K562 (cell line): Measurements from ENCODE around the gene P2RY6. TPM values are rescaled to one million over a fixed set of nuclear protein-coding genes. Genes with fewer than 3 reads are reported as not detected.
A peak's percentile ranks its signal among the peaks of the same experiment; 100 is the strongest.

Experiments used
- ATAC-seq: fragments of 200-7000 bp; cut with Tn5 transposase; 3 replicates; pipeline ENCODE4 v1.9.1; 2020; ENCODE audit warnings: moderate library complexity
- BruUV-seq: library from RNA; stranded (reverse); fragments of 400-500 nt; replicated peaks from 2 replicates; lab custom pipeline; 2021; lab: Mats Ljungman, UMichigan
- CTCF ChIA-PET: fragments of 300-600 bp; formaldehyde crosslinking; extraction: SDS; loops from one replicate; lab custom pipeline; 2021; ENCODE audit warnings: low intra/inter-chr PET ratio; lab: Yijun Ruan, JAX
- POLR2A ChIA-PET: fragments of 300-600, 350-650 bp; sonication (Branson Sonifier 250); formaldehyde crosslinking; extraction: SDS; loops from one replicate; lab custom pipeline; 2021; ENCODE audit warnings: antibody characterized with exemption, inconsistent platforms; lab: Yijun Ruan, JAX
- DNase-seq, 4 experiments: peaks; one replicate each; pipeline versions ENCODE4 v3.0.0 to v3.0.0-alpha.2; 2011 to 2018; ENCODE audit warnings: low spot score in 3 of 4, mixed read lengths in 3 of 4; ENCODE audit errors: extremely low read depth in 1 of 4
- FAIRE-seq: peaks from 2 replicates; lab custom pipeline; 2011; peaks lifted over from hg19 to GRCh38; lab: Jason Lieb, UNC
- H2AFZ ChIP-seq: 2 replicates; pipeline ENCODE4 v1.6.0; 2011; ENCODE audit warnings: low read depth, low read length, control low read depth, inconsistent platforms
- H3K27ac ChIP-seq: fragments of 200-600 bp; 3 replicates; pipeline ENCODE4 v1.8.0; 2011; ENCODE audit warnings: low read depth, mild to moderate bottlenecking, control low read depth, inconsistent platforms, low read length, moderate library complexity, mixed read lengths; ENCODE audit errors: extremely low read depth
- H3K27me3 ChIP-seq, 2 experiments: fragments of 300-600 bp in 1 of 2; 2 replicates in 1 of 2; 3 replicates in 1 of 2; pipeline versions ENCODE4 v1.6.0 to v1.8.0; 2011; ENCODE audit warnings: inconsistent platforms in 2 of 2, low read length in 2 of 2, mild to moderate bottlenecking in 1 of 2, mixed read lengths in 1 of 2, moderate library complexity in 1 of 2; ENCODE audit not compliant: control insufficient read depth in 2 of 2, insufficient read depth in 2 of 2
- H3K36me3 ChIP-seq: fragments of 300-600 bp; 3 replicates; pipeline ENCODE4 v1.8.0; 2011; ENCODE audit warnings: mild to moderate bottlenecking, low read length, inconsistent platforms; ENCODE audit not compliant: control insufficient read depth, insufficient read depth
- H3K4me1 ChIP-seq, 2 experiments: fragments of 200-600 bp in 1 of 2; replicated peaks in 1 of 2; 2 replicates in 1 of 2; 3 replicates in 1 of 2; pipeline versions ENCODE4 v1.5.1 to v1.8.0; 2011; ENCODE audit warnings: inconsistent platforms in 2 of 2, low read length in 2 of 2, mild to moderate bottlenecking in 1 of 2, mixed read lengths in 1 of 2, moderate library complexity in 1 of 2; ENCODE audit not compliant: control insufficient read depth in 2 of 2, insufficient read depth in 2 of 2
- H3K4me2 ChIP-seq: 2 replicates; pipeline ENCODE4 v1.6.1; 2011; ENCODE audit warnings: low read length, control low read depth, inconsistent platforms, mixed read lengths; ENCODE audit not compliant: insufficient read depth
- H3K4me3 ChIP-seq: fragments of 200-600 bp; sonication (generic), shearing (Covaris generic); 2 replicates; pipeline ENCODE4 v1.5.1; 2016; ENCODE audit warnings: control low read depth, inconsistent platforms
- H3K79me2 ChIP-seq: fragments of 200-600 bp; 3 replicates; pipeline ENCODE4 v1.8.0; 2011; ENCODE audit warnings: low read length, inconsistent platforms; ENCODE audit not compliant: control insufficient read depth, insufficient read depth
- H3K9ac ChIP-seq, 2 experiments: 2 replicates each; pipeline versions ENCODE4 v1.6.0 to v1.6.1; 2011; ENCODE audit warnings: low read depth in 2 of 2, low read length in 2 of 2, control low read depth in 1 of 2, inconsistent platforms in 1 of 2, mild to moderate bottlenecking in 1 of 2, mixed read lengths in 1 of 2; ENCODE audit not compliant: insufficient read depth in 1 of 2
- H3K9me1 ChIP-seq: one replicate; pipeline ENCODE4 v1.6.0; 2011; ENCODE audit warnings: inconsistent platforms, mild to moderate bottlenecking, low read length, moderate library complexity; ENCODE audit not compliant: control insufficient read depth, insufficient read depth
- H3K9me3 ChIP-seq: replicated peaks from 2 replicates; pipeline ENCODE4 v1.5.1; 2011; ENCODE audit warnings: low read depth, low read length, inconsistent platforms; ENCODE audit not compliant: control insufficient read depth, insufficient read depth
- H4K20me1 ChIP-seq: replicated peaks from 2 replicates; pipeline ENCODE4 v1.6.1; 2011; ENCODE audit warnings: low read length, inconsistent platforms, mixed read lengths; ENCODE audit not compliant: control insufficient read depth, insufficient read depth
- MLLT1 ChIP-seq, 2 experiments: fragments of 450-650 bp; IDR thresholded peaks; 2 replicates each; pipeline ENCODE4 v1.6.1; 2016
- SRSF3 ChIP-seq: fragments of 200-400 bp; formaldehyde crosslinking; IDR thresholded peaks from 2 replicates; pipeline ENCODE4 v1.6.1; 2016; ENCODE audit warnings: mild to moderate bottlenecking, low read length, moderate library complexity; ENCODE audit not compliant: insufficient read depth
- TGIF2 ChIP-seq: sonication (generic); formaldehyde crosslinking; IDR thresholded peaks from 2 replicates; pipeline ENCODE4 v1.8.1; 2022; ENCODE audit warnings: mild to moderate bottlenecking, missing genetic modification reagents, moderate library complexity
- ZBTB5 ChIP-seq: fragments of 450-650 bp; IDR thresholded peaks from 2 replicates; pipeline ENCODE4 v1.6.1; 2017; ENCODE audit warnings: antibody characterized with exemption
- ZFP36 ChIP-seq: fragments of 150-350 bp; IDR thresholded peaks from 2 replicates; pipeline ENCODE4 v1.6.1; 2018; ENCODE audit warnings: low read length, low read depth; ENCODE audit not compliant: partially characterized antibody
- ZKSCAN1 ChIP-seq: fragments of 150-350 bp; IDR thresholded peaks from 2 replicates; pipeline ENCODE4 v1.6.1; 2016; ENCODE audit warnings: low read depth, low read length
- ZNF655 ChIP-seq: fragments of 250-450 bp; sonication (Bioruptor Pico); IDR thresholded peaks from 2 replicates; pipeline ENCODE4 v1.5.0; 2021
- WGBS: fragments of 100-300 bp; shearing (Covaris generic); methylation state at CpG from one replicate; pipeline ENCODE4 v1.1.6; 2016; ENCODE audit warnings: low coverage, mixed read lengths; ENCODE audit not compliant: insufficient coverage; ENCODE audit errors: missing lambda C conversion rate; 5-methylcytosine and 5-hydroxymethylcytosine counted together
- in situ Hi-C: fragments of 300-500 bp; cut with MboI; formaldehyde crosslinking; loops from 4 replicates; pipeline ENCODE4 v1.15.0; 2018; ENCODE audit warnings: inconsistent platforms, mixed read lengths
- intact Hi-C: fragments of 100-400 bp; cut with micrococcal nuclease; formaldehyde crosslinking; loops from 2 replicates; pipeline ENCODE4 v1.14.2; 2022
- polyA plus RNA-seq, 8 experiments: library from polyadenylated mRNA; depleted of rRNA in 4 of 8; stranded (reverse) in 5 of 8; unstranded in 3 of 8; fragments of >200 nt; fragmentation: Nextera tagmentation in 2 of 8; fragmentation: Illumina TruSeq in 1 of 8; extraction: Ambion mirVana in 2 of 8; extraction: Trizol in 1 of 8; gene quantifications; 2 replicates each; pipeline versions ENCODE4 v1.2.1 to v1.2.3, GENCODE V29; 2011 to 2014; ENCODE audit warnings: inconsistent platforms in 1 of 8, missing spikeins in 1 of 8
- total RNA-seq, 7 experiments: library from RNA; depleted of rRNA in 6 of 7; stranded (reverse); fragments of >200 nt in 6 of 7; fragmentation: Illumina TruSeq in 2 of 7; extraction: Trizol in 2 of 7; gene quantifications; 2 replicates each; pipeline versions ENCODE4 v1.2.1 to v1.2.3, GENCODE V29; 2011 to 2021; ENCODE audit warnings: low replicate concordance in 1 of 7

The P2RY6 gene
- total and polyA plus RNA-seq, 9 of the 15 experiments (the other 6 are each of a cell fraction or from before 2014, with no cell fraction given): not detected

GRCh38 chr11:73291781-73292524, 19.8 kb downstream of the P2RY6 start:
- no peak for FAIRE-seq
- BruUV-seq: no TSS peak
- intact Hi-C loops: no loop called here

More at GRCh38 chr11:73291781-73292524, 19.8 kb downstream of the P2RY6 start:
- Histone ChIP-seq H4K20me1 (peaks cover 9% of the 10 kb centered on the region; the same call in 1 of the 2 replicates), H3K4me1 (peaks cover 19 to 26% of the 10 kb centered on the region in 2 experiments; a peak in 4 of 5 replicates), H3K4me3 (no peak overlapping the region), H3K36me3 (no peaks in the 10 kb centered on the region), H3K27me3 (peaks cover 6 to 12% of the 10 kb centered on the region in 2 experiments; a peak in 4 of 5 replicates), H3K27ac (no peak overlapping the region), H3K9me1 (peaks cover 5% of the 10 kb centered on the region), H2AFZ (no peak overlapping the region), H3K4me2 (no peak overlapping the region), H3K9me3 (no peaks in the 10 kb centered on the region), H3K79me2 (no peaks in the 10 kb centered on the region), H3K9ac (no peak overlapping the region)
- POLR2A ChIA-PET: interaction anchor here (0.6 to 1.1 kb wide), 3 partner anchors 11 to 20 kb away, joined by 3 read pairs; partner anchors contain the start of gene P2RY6
- TF ChIP-seq ZBTB5 (no peak), ZKSCAN1 (no peak), ZFP36 (peak; percentile 48), ZNF655 (CRISPR knock-in tag) (no peak), SRSF3 (no peak), TGIF2 (CRISPR knock-in tag) (no peak), MLLT1 (IDR thresholded peaks at IDR 0.05) (no peak)
- DNase-seq (no peak), ATAC-seq (no peak)
- WGBS: 17% methylated on average over 9 of the region's 12 CpGs
- in situ Hi-C loops: loop anchor here (5.0 kb wide), 2 partner anchors 45 to 105 kb away; no protein-coding TSS in a partner anchor
- CTCF ChIA-PET: no interaction called here
